Right renal pelvis (tissue), 4 donors: Measurements from ENCODE around the gene DENND6B. TPM values are rescaled to one million over a fixed set of nuclear protein-coding genes. Genes with fewer than 3 reads are reported as not detected.

Experiments used
- DNase-seq, 4 donors: peaks; one replicate each; pipeline ENCODE4 v3.0.0-alpha.2; 2013; ENCODE audit warnings: low read depth in 4 of 4, low spot score in 3 of 4, missing footprints in 1 of 4
- polyA plus RNA-seq, 4 donors: library from polyadenylated mRNA; unstranded; fragments of 120-200 nt; gene quantifications; one replicate each; pipeline ENCODE4 v1.2.1, GENCODE V29; 2013; ENCODE audit not compliant: insufficient read length in 4 of 4

The DENND6B gene
- polyA plus RNA-seq, 4 donors: 12.0 to 17.9 (median 15.0) TPM

- DNase-seq: no peak
Observed at GRCh38 chr22:50289942-50290630, 36.7 kb downstream of the DENND6B start.

- no peak for DNase-seq
Observed at GRCh38 chr22:50289151-50289941, 37.5 kb downstream of the DENND6B start.

GRCh38 chr22:50287731-50288130, 39.1 kb downstream of the DENND6B start:
- no peak for DNase-seq

- no peak for DNase-seq
Observed at GRCh38 chr22:50286701-50287318, 40.0 kb downstream of the DENND6B start.

- no peak for DNase-seq
Observed at GRCh38 chr22:50286275-50286674, 40.5 kb downstream of the DENND6B start.

- no peak for DNase-seq
Observed at GRCh38 chr22:50285568-50286229, 41.1 kb downstream of the DENND6B start.

GRCh38 chr22:50284479-50284878, 42.3 kb downstream of the DENND6B start:
- no peak for DNase-seq

- no peak for DNase-seq
Observed at GRCh38 chr22:50283821-50284220, 43.0 kb downstream of the DENND6B start.

- DNase-seq: no peak
Observed at GRCh38 chr22:50282361-50283155, 44.3 kb downstream of the DENND6B start.

GRCh38 chr22:50281957-50282356, 44.9 kb downstream of the DENND6B start:
- no peak for DNase-seq

- DNase-seq: no peak
Observed at GRCh38 chr22:50281384-50281760, 45.4 kb downstream of the DENND6B start.

- no peak for DNase-seq
Observed at GRCh38 chr22:50280708-50281383, 46.0 kb downstream of the DENND6B start.

GRCh38 chr22:50280022-50280707, 46.6 kb downstream of the DENND6B start:
- no peak for DNase-seq

- DNase-seq: no peak
Observed at GRCh38 chr22:50278956-50279619, 47.7 kb downstream of the DENND6B start.

- no peak for DNase-seq
Observed at GRCh38 chr22:50278461-50278860, 48.4 kb downstream of the DENND6B start.

GRCh38 chr22:50277761-50278160, 49.1 kb downstream of the DENND6B start:
- no peak for DNase-seq

- no peak for DNase-seq
Observed at GRCh38 chr22:50276143-50276542, 50.7 kb downstream of the DENND6B start.

GRCh38 chr22:50275181-50276055, 51.4 kb downstream of the DENND6B start:
- no peak for DNase-seq
